GM18870 (cell line): ENCODE data around the gene OR52E8.
A peak's percentile ranks its signal among the peaks of the same experiment; 100 is the strongest.

ENCODE experiments used
- ATAC-seq: cut with Tn5 transposase; IDR thresholded peaks from one replicate; pipeline ENCODE4 v1.9.1; 2021; ENCODE audit warnings: moderate library complexity; ENCODE audit not compliant: unreplicated experiment

OR52E8 gene

DNA sequence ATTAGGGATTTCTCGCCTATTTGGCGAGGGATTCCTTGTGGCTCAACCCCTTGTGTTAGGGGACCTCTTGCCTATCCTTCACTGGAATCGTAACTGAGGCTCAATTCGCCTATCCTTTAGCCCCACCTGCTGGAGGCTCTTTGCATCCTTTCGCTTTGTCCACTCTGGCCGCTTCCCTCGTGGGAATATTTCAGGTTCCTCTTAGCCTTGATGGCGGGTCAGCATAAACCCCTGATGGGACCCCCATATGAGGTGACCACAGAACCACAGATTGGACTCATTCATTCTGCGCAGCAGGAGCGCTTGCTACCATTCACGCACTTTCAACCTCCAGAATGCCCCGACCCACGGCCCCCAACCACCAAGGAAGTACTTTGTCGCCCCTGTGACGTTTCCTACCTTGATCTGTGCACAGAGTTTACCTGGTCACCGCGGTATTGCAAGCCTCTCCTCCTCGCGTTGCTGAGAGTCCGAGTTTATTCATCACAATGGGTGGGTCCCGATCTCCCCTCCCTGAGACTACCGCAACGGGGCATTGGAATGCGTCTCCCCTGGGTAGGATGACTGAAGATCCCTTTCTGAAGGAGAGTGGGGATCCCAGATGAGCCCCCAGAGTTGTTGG lies 48.9 kb downstream of the OR52E8 start, which contains the start of gene OR52N2:
OR52N2 (plus strand) TSS at position 425 of the 622 bp plus-strand sequence. CDS start 11,412 bp downstream, outside the sequence.
- ATAC-seq: peak; percentile 95

DNA sequence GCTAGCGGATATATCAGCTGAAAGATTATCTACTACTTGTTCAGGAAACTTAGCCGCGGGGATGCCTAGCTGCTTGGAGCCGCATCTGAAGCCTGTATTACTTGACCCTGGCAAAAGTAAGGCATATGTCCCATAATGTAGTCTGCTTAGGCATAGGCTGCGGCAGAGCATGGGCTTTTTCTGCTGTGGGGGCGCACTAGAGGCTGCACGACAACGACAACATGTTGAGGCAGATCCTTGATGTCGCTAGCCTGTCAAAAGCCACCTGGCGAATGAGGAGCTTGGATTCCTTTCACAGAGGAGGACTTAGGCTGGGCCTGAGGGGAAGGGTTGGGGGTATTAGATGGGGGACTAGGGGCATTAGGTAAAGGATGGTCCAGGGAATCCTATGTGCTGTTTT lies 49.9 kb downstream of the OR52E8 start:
- no peak for ATAC-seq
